ENCODE data around the gene TLX1. TPM values are rescaled to one million over a fixed set of nuclear protein-coding genes. Genes with fewer than 3 reads are reported as not detected.
A peak's percentile ranks its signal among the peaks of the same experiment; 100 is the strongest.

The TLX1 gene
- total RNA-seq, 1 donor from 2014 or later: not detected

DNA sequence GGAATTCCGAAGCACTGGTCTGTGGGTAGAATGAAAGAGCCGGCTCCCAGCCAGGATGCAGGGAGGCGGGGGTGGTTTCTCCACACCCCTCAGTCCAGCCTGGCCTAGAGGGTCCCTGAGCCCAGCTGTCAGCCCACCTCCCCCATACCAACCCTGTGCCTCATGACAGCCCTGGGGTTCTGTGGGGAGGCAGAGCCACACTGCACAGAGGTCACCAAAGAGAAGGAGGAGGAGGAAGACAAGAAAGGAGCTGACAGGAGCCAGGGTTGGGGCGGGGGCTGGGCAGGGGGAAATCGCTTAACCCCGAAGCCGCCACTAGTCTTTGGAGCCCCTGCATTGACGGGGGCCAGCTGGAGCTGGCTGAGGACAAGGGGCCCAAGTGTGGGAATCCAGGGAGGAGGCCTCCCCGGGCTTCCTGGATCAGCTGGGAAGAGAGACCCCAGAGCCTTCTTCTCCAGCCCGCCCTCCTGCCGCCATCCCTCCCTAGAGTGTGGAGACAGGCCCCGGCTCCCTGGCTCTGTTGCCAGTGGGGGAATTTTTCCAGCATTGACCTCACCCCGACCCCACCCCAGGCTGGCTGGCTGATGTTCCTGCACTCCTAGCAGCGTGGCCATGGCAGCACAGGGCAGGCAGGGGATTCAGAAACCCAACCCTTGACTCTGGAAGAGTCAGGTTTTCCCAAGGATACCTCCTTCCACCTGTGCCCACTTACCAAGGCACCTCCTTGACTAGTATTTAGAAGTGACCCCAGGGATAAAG, 36.8 kb upstream of the TLX1 start:
- ChIA-PET CTCF (interaction anchor here (1.3 to 13.5 kb wide), 3 partner anchors 14 to 64 kb away, joined by 4 to 275 read pairs (median 6); partner anchors contain the start of genes PDZD7 and SFXN3), POLR2A (no interaction called here)
- Mint-ChIP-seq H3K36me3 (ENCODE audit: low read depth) (no peaks in the 10 kb centered on the region), H3K4me3 (no peak overlapping the region), H3K27ac (no peak overlapping the region), H3K4me1 (no peaks in the 10 kb centered on the region), H3K9me3 (no peaks in the 10 kb centered on the region), H3K27me3 (peaks cover 48% of the 10 kb centered on the region)
- DNase-seq (no peak), ATAC-seq (ENCODE audit: low read depth) (no peak)
- no peak for TF ChIP-seq CTCF (IDR thresholded peaks at IDR 0.05)
- intact Hi-C loops (cut with micrococcal nuclease): loop anchor here (2.0 kb wide), 1 partner anchor 27 kb away; no protein-coding TSS in a partner anchor

GRCh38 chr10:101095004-101095403, 36.1 kb upstream of the TLX1 start:
- Mint-ChIP-seq H3K27me3 (peaks cover 52% of the 10 kb centered on the region), H3K9me3 (peaks cover 5% of the 10 kb centered on the region), H3K27ac (no peak overlapping the region), H3K4me3 (no peak overlapping the region), H3K36me3 (ENCODE audit: low read depth) (no peaks in the 10 kb centered on the region), H3K4me1 (no peaks in the 10 kb centered on the region)
- no peak for DNase-seq
- no peak for TF ChIP-seq CTCF (IDR thresholded peaks at IDR 0.05)
- intact Hi-C loops (cut with micrococcal nuclease): loop anchor here (1.0 to 2.0 kb wide), 3 partner anchors 26 to 54 kb away; no protein-coding TSS in a partner anchor
- POLR2A ChIA-PET: no interaction called here
- no peak for ATAC-seq (ENCODE audit: low read depth)
- CTCF ChIA-PET: interaction anchor here (0.8 to 13.5 kb wide), 8 partner anchors 9 to 67 kb away, joined by 3 to 275 read pairs (median 4); partner anchors contain the start of genes PDZD7 and SFXN3

DNA sequence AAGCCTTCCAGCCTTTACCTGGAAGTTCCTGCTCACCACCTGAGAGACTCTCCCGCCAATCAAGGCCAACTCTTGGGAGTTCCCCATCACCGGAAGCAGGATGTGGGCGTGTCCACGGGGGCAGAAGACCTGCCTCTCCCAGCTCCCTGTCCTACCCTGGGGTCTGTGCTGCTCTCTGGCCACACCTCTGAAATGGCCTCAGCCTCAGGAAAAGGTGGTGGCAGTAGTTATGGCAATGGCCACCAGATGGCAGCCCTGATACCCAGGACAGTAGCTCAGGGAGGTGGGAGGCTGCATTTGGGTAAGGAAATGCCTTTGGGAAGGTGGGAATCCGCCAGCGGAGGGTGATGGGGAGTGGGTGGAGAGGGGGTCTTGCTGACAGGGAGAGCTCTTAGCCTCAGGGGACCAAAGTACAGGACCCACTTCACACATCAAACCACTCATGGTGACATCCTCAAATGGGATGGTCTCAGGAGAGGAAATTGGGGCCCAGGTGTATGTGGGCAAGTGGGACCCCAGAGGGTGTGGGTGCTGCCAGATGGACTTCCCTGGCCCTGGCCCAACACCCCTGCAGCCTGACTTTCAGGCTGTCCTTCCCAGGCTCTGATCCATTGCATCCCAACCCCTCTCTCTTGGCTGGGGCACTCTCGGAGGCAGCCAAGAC, 35.4 kb upstream of the TLX1 start:
- H3K4me3 Mint-ChIP-seq: no peak overlapping the region
- H3K27ac Mint-ChIP-seq: no peak overlapping the region
- ChIA-PET CTCF (interaction anchor here (0.7 to 13.5 kb wide), 15 partner anchors 10 to 66 kb away, joined by 3 to 275 read pairs (median 3); partner anchors contain the start of genes PDZD7, SFXN3 and TLX1), POLR2A (interaction anchor here (0.6 kb wide), 1 partner anchor 67 kb away, joined by 3 read pairs; no protein-coding TSS in a partner anchor)
- H3K4me1 Mint-ChIP-seq: no peaks in the 10 kb centered on the region
- intact Hi-C loops (cut with micrococcal nuclease): loop anchor here (1.0 to 2.0 kb wide), 3 partner anchors 25 to 54 kb away; no protein-coding TSS in a partner anchor
- peaks cover 5% of the 10 kb centered on the region for H3K9me3 Mint-ChIP-seq
- peak; percentile 63 for DNase-seq
- ATAC-seq (ENCODE audit: low read depth): peak; percentile 99
- peaks cover 52% of the 10 kb centered on the region for H3K27me3 Mint-ChIP-seq
- no peak for TF ChIP-seq CTCF (IDR thresholded peaks at IDR 0.05)
- H3K36me3 Mint-ChIP-seq (ENCODE audit: low read depth): no peaks in the 10 kb centered on the region

DNA sequence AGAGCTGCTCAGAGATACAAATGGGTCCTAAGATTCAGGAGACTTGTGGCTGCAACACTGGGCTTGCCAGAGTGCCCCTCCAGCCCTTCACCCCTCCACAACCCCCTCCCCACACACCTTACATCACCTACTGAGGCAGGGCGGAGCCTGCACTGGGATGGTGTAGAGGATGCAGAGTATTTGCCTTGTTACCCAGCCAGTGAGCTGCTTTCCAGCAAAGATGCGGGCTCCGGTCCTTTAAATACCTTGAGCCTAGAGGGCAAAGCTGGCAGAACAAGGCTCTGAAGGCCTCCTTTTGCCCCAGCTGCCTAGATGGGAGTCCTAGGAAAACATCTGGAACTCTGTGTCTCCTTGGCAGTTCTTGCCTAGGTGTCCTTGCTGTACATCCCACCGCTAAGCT, 34.7 kb upstream of the TLX1 start:
- intact Hi-C loops (cut with micrococcal nuclease): no loop called here
- ChIA-PET CTCF (interaction anchor here (0.7 to 13.5 kb wide), 8 partner anchors 10 to 54 kb away, joined by 3 to 275 read pairs (median 3); partner anchors contain the start of gene TLX1), POLR2A (no interaction called here)
- ATAC-seq (ENCODE audit: low read depth): no peak
- H3K27me3 Mint-ChIP-seq: peaks cover 47% of the 10 kb centered on the region
- H3K27ac Mint-ChIP-seq: no peak overlapping the region
- no peak for TF ChIP-seq CTCF (IDR thresholded peaks at IDR 0.05)
- H3K4me1 Mint-ChIP-seq: no peaks in the 10 kb centered on the region
- DNase-seq: no peak
- peaks cover 5% of the 10 kb centered on the region for H3K9me3 Mint-ChIP-seq
- no peaks in the 10 kb centered on the region for H3K36me3 Mint-ChIP-seq (ENCODE audit: low read depth)
- H3K4me3 Mint-ChIP-seq: no peak overlapping the region

DNA sequence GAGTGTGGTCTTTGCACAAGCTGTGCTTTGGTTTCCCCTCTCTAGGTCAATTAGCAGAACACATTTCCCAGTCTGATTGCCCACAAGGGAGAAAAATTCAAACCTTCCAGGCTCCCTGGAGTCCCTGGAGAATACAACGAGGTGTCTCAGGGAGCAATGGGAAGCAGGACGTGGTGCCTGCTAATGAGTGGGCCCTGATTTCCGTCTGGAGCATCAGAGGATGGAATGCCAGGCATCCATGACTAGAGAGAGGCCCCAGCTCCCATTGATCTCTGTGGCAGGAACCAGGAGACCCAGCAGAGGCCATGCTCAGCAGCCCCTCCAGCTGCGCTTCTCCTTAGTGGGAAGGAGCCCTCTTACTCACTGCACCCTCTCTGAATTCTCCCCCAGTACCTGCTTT, 33.2 kb upstream of the TLX1 start:
- peaks cover 5% of the 10 kb centered on the region for H3K9me3 Mint-ChIP-seq
- DNase-seq (no peak), ATAC-seq (ENCODE audit: low read depth) (no peak)
- POLR2A ChIA-PET: interaction anchor here (1.0 kb wide), 1 partner anchor 44 kb away, joined by 4 read pairs; no protein-coding TSS in a partner anchor
- TF ChIP-seq CTCF (IDR thresholded peaks at IDR 0.05): no peak
- no peaks in the 10 kb centered on the region for H3K4me1 Mint-ChIP-seq
- no peak overlapping the region for H3K4me3 Mint-ChIP-seq
- intact Hi-C loops (cut with micrococcal nuclease): no loop called here
- H3K27ac Mint-ChIP-seq: no peak overlapping the region
- peaks cover 46% of the 10 kb centered on the region for H3K27me3 Mint-ChIP-seq
- no peaks in the 10 kb centered on the region for H3K36me3 Mint-ChIP-seq (ENCODE audit: low read depth)
- CTCF ChIA-PET: interaction anchor here (1.0 to 13.5 kb wide), 4 partner anchors 27 to 43 kb away, joined by 3 to 275 read pairs (median 4); no protein-coding TSS in a partner anchor
